H9 (cell line): ENCODE results near the gene BMP7. TPM values are rescaled to one million over a fixed set of nuclear protein-coding genes. Genes with fewer than 3 reads are reported as not detected.

Experiments
- DNase-seq: peaks from one replicate; pipeline ENCODE4 v3.0.0-alpha.2; 2017
- H2AFZ ChIP-seq: one replicate; pipeline ENCODE4 v1.6.1; 2013; ENCODE audit warnings: mild to moderate bottlenecking, low read length, control low read depth, moderate library complexity
- H2AK5ac ChIP-seq: 2 replicates; pipeline ENCODE4 v1.6.1; 2013; ENCODE audit warnings: low read length, control low read depth, mixed read lengths; ENCODE audit not compliant: insufficient read length
- H2BK120ac ChIP-seq: one replicate; pipeline ENCODE4 v1.6.1; 2013; ENCODE audit warnings: low read depth, mild to moderate bottlenecking, low read length, control low read depth, inconsistent platforms; ENCODE audit not compliant: poor library complexity, severe bottlenecking
- H2BK12ac ChIP-seq: 2 replicates; pipeline ENCODE4 v1.6.1; 2013; ENCODE audit warnings: low read length, control low read depth, mixed read lengths, low read depth; ENCODE audit not compliant: insufficient read length
- H2BK15ac ChIP-seq: 2 replicates; pipeline ENCODE4 v1.6.1; 2013; ENCODE audit warnings: low read depth, low read length, control low read depth
- H2BK20ac ChIP-seq: one replicate; pipeline ENCODE4 v1.6.1; 2013; ENCODE audit warnings: low read depth, mild to moderate bottlenecking, low read length, control low read depth, inconsistent platforms; ENCODE audit not compliant: poor library complexity, severe bottlenecking
- H2BK5ac ChIP-seq: 2 replicates; pipeline ENCODE4 v1.6.1; 2013; ENCODE audit warnings: low read length, control low read depth, mixed read lengths; ENCODE audit not compliant: insufficient read length
- H3K14ac ChIP-seq: 2 replicates; pipeline ENCODE4 v1.6.1; 2013; ENCODE audit warnings: low read length, control low read depth; ENCODE audit not compliant: insufficient read depth
- H3K18ac ChIP-seq: 2 replicates; pipeline ENCODE4 v1.6.1; 2013; ENCODE audit warnings: low read depth, mild to moderate bottlenecking, mixed read lengths, low read length, control low read depth; ENCODE audit not compliant: insufficient read length
- H3K23ac ChIP-seq: 2 replicates; pipeline ENCODE4 v1.6.1; 2013; ENCODE audit warnings: low read length, control low read depth, mixed read lengths, low read depth; ENCODE audit not compliant: insufficient read length
- H3K23me2 ChIP-seq: 2 replicates; pipeline ENCODE4 v1.6.1; 2013; ENCODE audit warnings: low read depth, mild to moderate bottlenecking, mixed read lengths, low read length, control low read depth; ENCODE audit not compliant: insufficient read length, poor library complexity, severe bottlenecking
- H3K27ac ChIP-seq: 2 replicates; pipeline ENCODE4 v1.5.1; 2013; ENCODE audit warnings: low read length, control low read depth, mixed read lengths, low read depth; ENCODE audit not compliant: insufficient read length
- H3K27me3 ChIP-seq: 2 replicates; pipeline ENCODE4 v1.6.1; 2013; ENCODE audit warnings: low read length, control low read depth, inconsistent platforms; ENCODE audit not compliant: insufficient read depth
- H3K4ac ChIP-seq: 2 replicates; pipeline ENCODE4 v1.6.1; 2013; ENCODE audit warnings: low read depth, mild to moderate bottlenecking, control low read depth, inconsistent platforms, low read length, moderate library complexity
- H3K4me1 ChIP-seq: 2 replicates; pipeline ENCODE4 v1.6.1; 2013; ENCODE audit warnings: low read length, control low read depth, inconsistent platforms; ENCODE audit not compliant: insufficient read depth
- H3K4me2 ChIP-seq: 2 replicates; pipeline ENCODE4 v1.6.1; 2013; ENCODE audit warnings: low read length, control low read depth, mixed read lengths; ENCODE audit not compliant: insufficient read length, insufficient read depth
- H3K56ac ChIP-seq: 2 replicates; pipeline ENCODE4 v1.6.1; 2013; ENCODE audit warnings: low read depth, mild to moderate bottlenecking, mixed read lengths, low read length, control low read depth; ENCODE audit not compliant: insufficient read length
- H3K79me1 ChIP-seq: 2 replicates; pipeline ENCODE4 v1.6.1; 2013; ENCODE audit warnings: low read depth, mild to moderate bottlenecking, moderate library complexity, low read length, control low read depth, inconsistent platforms; ENCODE audit not compliant: insufficient read depth, poor library complexity, severe bottlenecking
- H3K79me2 ChIP-seq: 2 replicates; pipeline ENCODE4 v1.6.1; 2013; ENCODE audit warnings: low read length, control low read depth, inconsistent platforms; ENCODE audit not compliant: insufficient read depth
- H3K9ac ChIP-seq: 2 replicates; pipeline ENCODE4 v1.6.1; 2013; ENCODE audit warnings: low read length, control low read depth, mixed read lengths; ENCODE audit not compliant: insufficient read length; ENCODE audit errors: extremely low read depth
- H3K9me3 ChIP-seq: one replicate; pipeline ENCODE4 v1.6.1; 2013; ENCODE audit warnings: low read depth, low read length, inconsistent platforms; ENCODE audit not compliant: control insufficient read depth
- H3T11ph ChIP-seq: one replicate; pipeline ENCODE4 v1.6.1; 2013; ENCODE audit warnings: mild to moderate bottlenecking, low read length, control low read depth, inconsistent platforms
- H4K20me1 ChIP-seq: one replicate; pipeline ENCODE4 v1.6.1; 2013; ENCODE audit not compliant: control insufficient read depth, insufficient read length, insufficient read depth
- H4K5ac ChIP-seq: 2 replicates; pipeline ENCODE4 v1.6.1; 2013; ENCODE audit warnings: low read depth, mild to moderate bottlenecking, mixed read lengths, low read length, control low read depth; ENCODE audit not compliant: insufficient read length
- H4K8ac ChIP-seq: replicated peaks from 2 replicates; pipeline ENCODE4 v1.6.1; 2013; ENCODE audit warnings: low read length, control low read depth, mixed read lengths, low read depth; ENCODE audit not compliant: insufficient read length
- H4K91ac ChIP-seq: 2 replicates; pipeline ENCODE4 v1.6.1; 2013; ENCODE audit warnings: low read depth, mild to moderate bottlenecking, moderate library complexity, mixed read lengths, low read length, control low read depth; ENCODE audit not compliant: insufficient read length
- H3K27ac Mint-ChIP-seq, 3 experiments: 2 replicates in 2 of 3; 3 replicates in 1 of 3; pipeline ENCODE4 v1.8.0; 2020 to 2021; ENCODE audit warnings: mixed read lengths in 3 of 3, mild to moderate bottlenecking in 1 of 3, moderate library complexity in 1 of 3
- H3K27me3 Mint-ChIP-seq: 2 replicates; pipeline ENCODE4 v1.8.0; 2021; ENCODE audit warnings: low read depth, mild to moderate bottlenecking, moderate library complexity, mixed read lengths
- H3K36me3 Mint-ChIP-seq, 3 experiments: 2 replicates in 2 of 3; 3 replicates in 1 of 3; pipeline ENCODE4 v1.8.0; 2020 to 2021; ENCODE audit warnings: low read depth in 3 of 3, mixed read lengths in 3 of 3; ENCODE audit not compliant: insufficient read depth in 1 of 3
- H3K4me1 Mint-ChIP-seq, 2 experiments: 2 replicates each; pipeline ENCODE4 v1.8.0; 2020; ENCODE audit warnings: mixed read lengths in 2 of 2
- H3K4me3 Mint-ChIP-seq, 2 experiments: 2 replicates in 1 of 2; 3 replicates in 1 of 2; pipeline ENCODE4 v1.8.0; 2020 to 2021; ENCODE audit warnings: mild to moderate bottlenecking in 2 of 2, mixed read lengths in 2 of 2, moderate library complexity in 1 of 2
- H3K9me3 Mint-ChIP-seq, 2 experiments: 2 replicates in 1 of 2; 3 replicates in 1 of 2; pipeline ENCODE4 v1.8.0; 2020; ENCODE audit warnings: mild to moderate bottlenecking in 2 of 2, mixed read lengths in 2 of 2, moderate library complexity in 1 of 2
- WGBS: extraction: QIAGEN DNeasy Blood & Tissue Kit; methylation state at CpG from one replicate; pipeline ENCODE4 v1.1.7; 2013; ENCODE audit warnings: missing lambda C conversion rate, low lambda C conversion rate, mixed read lengths; ENCODE audit not compliant: insufficient read length; ENCODE audit errors: extremely low coverage; 5-methylcytosine and 5-hydroxymethylcytosine counted together
- total RNA-seq: library from RNA; stranded (reverse); gene quantifications from 2 replicates; pipeline ENCODE4 v1.2.1, GENCODE V29; 2021
- TF ChIP-seq, protein P1 (sequence below): fragments of 200-600 bp; sonication (generic); conservative IDR thresholded peaks from 3 replicates; pipeline ENCODE4 v1.8.0; 2021; ENCODE audit warnings: antibody characterized with exemption, mild to moderate bottlenecking

BMP7 gene
- total RNA-seq, 1 experiment from 2014 or later: 17.7 TPM

DNA sequence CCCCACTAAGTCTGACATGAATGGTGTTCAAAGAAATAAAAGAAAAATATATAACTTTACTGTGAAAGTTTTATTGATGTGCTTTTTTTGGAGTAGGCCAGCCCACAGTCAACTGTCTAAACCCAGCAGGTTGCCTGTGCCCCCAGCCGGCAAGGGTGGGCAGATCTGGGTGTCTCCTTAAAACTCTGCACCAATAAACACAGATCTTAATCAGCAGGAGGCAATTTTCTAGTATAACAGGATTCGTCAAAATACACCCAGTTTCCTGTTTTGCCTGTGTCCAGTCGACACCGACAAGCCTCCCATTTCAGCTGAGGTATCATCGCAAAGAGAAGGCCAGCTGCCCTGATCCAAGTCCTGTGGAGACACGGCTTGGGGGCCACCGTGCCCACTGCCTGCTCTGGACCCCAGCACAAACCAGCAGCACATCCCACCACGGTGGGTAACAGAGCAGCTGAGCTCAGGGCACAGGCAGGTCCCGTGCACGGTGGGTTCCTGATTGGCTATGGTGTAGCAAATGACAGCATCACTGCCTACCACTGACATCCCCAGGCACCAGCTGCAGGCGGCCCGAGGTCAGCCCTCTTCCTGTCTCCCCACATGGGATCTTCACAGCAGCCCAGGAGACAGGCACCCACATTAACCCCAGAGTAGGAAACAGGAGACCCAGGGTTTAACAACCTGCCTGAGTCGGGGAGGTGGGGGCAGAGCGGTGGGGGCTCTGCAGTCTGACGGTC, 15.7 kb downstream of the BMP7 start:
- H2AK5ac ChIP-seq: no peak overlapping the region
- no peak overlapping the region for H2AFZ ChIP-seq
- H3K27ac ChIP-seq: no peak overlapping the region
- no peak overlapping the region for H3K9ac ChIP-seq
- H3K36me3 Mint-ChIP-seq: peaks cover 0 to 6% (median 5%) of the 10 kb centered on the region in 3 experiments; a peak in 4 of 7 replicates
- no peak overlapping the region for H4K91ac ChIP-seq
- H3K23ac ChIP-seq: no peak overlapping the region
- no peaks in the 10 kb centered on the region; the same call in 1 of the 2 replicates for H3K27me3 Mint-ChIP-seq
- H3K79me2 ChIP-seq: no peaks in the 10 kb centered on the region
- no peak overlapping the region for H4K5ac ChIP-seq
- no peak overlapping the region for H2BK5ac ChIP-seq
- H3K4me3 Mint-ChIP-seq: no peak overlapping the region
- H3K27ac Mint-ChIP-seq: peak overlapping the region in 1 of 3 experiments; percentile 74; a peak in 1 of 7 replicates
- no peak overlapping the region for H2BK20ac ChIP-seq
- no peak overlapping the region for H3T11ph ChIP-seq
- no peaks in the 10 kb centered on the region for H3K23me2 ChIP-seq
- no peak overlapping the region for H2BK15ac ChIP-seq
- H3K4me1 Mint-ChIP-seq: peaks cover 24 to 28% of the 10 kb centered on the region in 2 experiments
- no peaks in the 10 kb centered on the region for H3K9me3 ChIP-seq
- H3K14ac ChIP-seq: peak overlapping the region; percentile 61
- peaks cover 0 to 3% of the 10 kb centered on the region in 2 experiments; a peak in 3 of 5 replicates for H3K9me3 Mint-ChIP-seq
- no peak overlapping the region for H3K56ac ChIP-seq
- no peak overlapping the region for H2BK12ac ChIP-seq
- H3K4me1 ChIP-seq: no peaks in the 10 kb centered on the region; the same call in 1 of the 2 replicates
- H4K8ac ChIP-seq: no peak overlapping the region
- no CpG with 5 or more reads among the region's 15 CpGs for WGBS
- H4K20me1 ChIP-seq: no peaks in the 10 kb centered on the region
- no peak overlapping the region for H3K18ac ChIP-seq
- DNase-seq: no peak
- H3K27me3 ChIP-seq: no peaks in the 10 kb centered on the region
- H3K4me2 ChIP-seq: no peak overlapping the region
- no peak overlapping the region for H3K4ac ChIP-seq
- H2BK120ac ChIP-seq: no peak overlapping the region
- no peaks in the 10 kb centered on the region for H3K79me1 ChIP-seq
- TF ChIP-seq, protein P1, sequence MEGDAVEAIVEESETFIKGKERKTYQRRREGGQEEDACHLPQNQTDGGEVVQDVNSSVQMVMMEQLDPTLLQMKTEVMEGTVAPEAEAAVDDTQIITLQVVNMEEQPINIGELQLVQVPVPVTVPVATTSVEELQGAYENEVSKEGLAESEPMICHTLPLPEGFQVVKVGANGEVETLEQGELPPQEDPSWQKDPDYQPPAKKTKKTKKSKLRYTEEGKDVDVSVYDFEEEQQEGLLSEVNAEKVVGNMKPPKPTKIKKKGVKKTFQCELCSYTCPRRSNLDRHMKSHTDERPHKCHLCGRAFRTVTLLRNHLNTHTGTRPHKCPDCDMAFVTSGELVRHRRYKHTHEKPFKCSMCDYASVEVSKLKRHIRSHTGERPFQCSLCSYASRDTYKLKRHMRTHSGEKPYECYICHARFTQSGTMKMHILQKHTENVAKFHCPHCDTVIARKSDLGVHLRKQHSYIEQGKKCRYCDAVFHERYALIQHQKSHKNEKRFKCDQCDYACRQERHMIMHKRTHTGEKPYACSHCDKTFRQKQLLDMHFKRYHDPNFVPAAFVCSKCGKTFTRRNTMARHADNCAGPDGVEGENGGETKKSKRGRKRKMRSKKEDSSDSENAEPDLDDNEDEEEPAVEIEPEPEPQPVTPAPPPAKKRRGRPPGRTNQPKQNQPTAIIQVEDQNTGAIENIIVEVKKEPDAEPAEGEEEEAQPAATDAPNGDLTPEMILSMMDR: no peak
